Pancreas (tissue), 10 donors: ENCODE data around the gene CATSPER4. TPM values are rescaled to one million over a fixed set of nuclear protein-coding genes. Genes with fewer than 3 reads are reported as not detected.

ENCODE experiments used
- ATAC-seq, 4 donors: fragments of 200-7000 bp; cut with Tn5 transposase; one replicate each; pipeline versions ENCODE4 v1.8.0 to v1.9.1; 2020; ENCODE audit warnings: mild to moderate bottlenecking in 4 of 4, moderate library complexity in 4 of 4
- DNase-seq, 6 donors: peaks; one replicate each; pipeline ENCODE4 v3.0.0-alpha.2; 2020
- FAIRE-seq: peaks from 2 replicates; lab custom pipeline; 2012; peaks lifted over from hg19 to GRCh38; lab: Jason Lieb, UNC
- H3K27ac ChIP-seq, 4 donors: fragments of 200-600 bp; sonication (generic); 1 replicate in 3 of 4; 2 replicates in 1 of 4; pipeline versions ENCODE4 v1.5.0 to v1.8.0; 2020
- H3K27me3 ChIP-seq, 4 donors: fragments of 200-600 bp; one replicate each; pipeline ENCODE4 v1.8.0; 2021
- H3K36me3 ChIP-seq, 3 donors: fragments of 200-600 bp; sonication (generic) in 1 of 3; one replicate each; pipeline versions ENCODE4 v1.5.0 to v1.8.0; 2020 to 2021
- H3K4me1 ChIP-seq, 3 donors: fragments of 200-600 bp; one replicate each; pipeline ENCODE4 v1.8.0; 2021
- H3K4me3 ChIP-seq, 4 donors: fragments of 200-600 bp; sonication (generic) in 2 of 4; one replicate each; pipeline versions ENCODE4 v1.5.0 to v1.8.0; 2020 to 2021
- H3K9me3 ChIP-seq, 4 donors: fragments of 200-600 bp; one replicate each; pipeline ENCODE4 v1.8.0; 2021
- CTCF ChIP-seq, 4 donors: fragments of 200-600 bp; sonication (generic) in 3 of 4; IDR thresholded peaks; one replicate each; pipeline versions ENCODE4 v1.5.0 to v1.8.0; 2021; ENCODE audit warnings: antibody characterized with exemption in 4 of 4
- WGBS, 2 donors: extraction: QIAGEN DNeasy Blood & Tissue Kit; methylation state at CpG; one replicate each; pipeline ENCODE4 v1.1.7; 2013; 5-methylcytosine and 5-hydroxymethylcytosine counted together
- intact Hi-C, 3 donors: fragments of 100-400 bp; cut with DNase I; formaldehyde crosslinking; loops; one replicate each; pipeline versions ENCODE4 v1.11.1 to v1.14.2; 2022
- polyA plus RNA-seq, 2 donors: library from polyadenylated mRNA; stranded (reverse); fragments of 200-250 nt; gene quantifications; one replicate each; pipeline ENCODE4 v1.2.3, GENCODE V29; 2013
- total RNA-seq, 6 donors: library from RNA; stranded (reverse); fragmentation: NEBNext Ultra II Directional in 4 of 6; extraction: Animal tissue kit (Norgen Biotek cat#: 25700) in 4 of 6; gene quantifications; one replicate each; pipeline versions ENCODE4 v1.2.1 to v1.2.4, GENCODE V29; 2021 to 2023
- donor health status: healthy with polysubstance abuse.
- donor health status: DM: no; HTN: no; CAD: no; lungs with moderate emphysema.
- donor health status: DM: no; HTN: no; CAD: no.
- donor health status: control.
- donor health status: control.
- donor health status: Bipolar disorder and iron deficiency.
- donor health status: DM: yes; HTN: yes; CAD: no.
- donor health status: DM: no; HTN: no; CAD: no.
- donor health status: DM: no; HTN: no; CAD: no.
- donor health status: DM: yes; HTN: yes; CAD: no.

Gene CATSPER4
- total and polyA plus RNA-seq, 8 donors: 0.09 TPM; not detected in 7

GRCh38 chr1:26175346-26175745 is 15.1 kb upstream of the CATSPER4 start:
- Histone ChIP-seq H3K4me1 (peaks cover 8 to 13% (median 12%) of the 10 kb centered on the region in 3 donors), H3K9me3 (no peaks in the 10 kb centered on the region), H3K27ac (no peak overlapping the region), H3K36me3 (peaks cover 0 to under 1% (median 0%) of the 10 kb centered on the region in 3 donors), H3K27me3 (no peaks in the 10 kb centered on the region), H3K4me3 (no peak overlapping the region)
- DNase-seq: no peak
- ATAC-seq: no peak
- WGBS, 2 donors: 92 to 94% methylated on average over 8 of the region's 8 CpGs
- FAIRE-seq: no peak
- intact Hi-C loops: loop anchor here in 1 of 3 donors (10.0 kb wide), 1 partner anchor 59 kb away; the partner anchor contains the start of gene CEP85
- TF ChIP-seq CTCF (IDR thresholded peaks at IDR 0.05): no peak

- no peaks in the 10 kb centered on the region for H3K9me3 ChIP-seq
- DNase-seq: peak; percentile 82 to 96 (median 87)
- H3K4me1 ChIP-seq: peaks cover 5 to 8% (median 6%) of the 10 kb centered on the region in 3 donors
- WGBS, 2 donors: 11 to 13% methylated on average over 21 of the region's 21 CpGs
- no peak for FAIRE-seq
- peak; percentile 98 to 99 (median 98) for ATAC-seq
- TF ChIP-seq CTCF (IDR thresholded peaks at IDR 0.05): no peak
- peak within 1 kb of the TSS; percentile 40 to 52 (median 46) for H3K4me3 ChIP-seq
- H3K36me3 ChIP-seq: peaks cover 0 to 13% (median 0%) of the 10 kb centered on the region in 3 donors
- intact Hi-C loops: loop anchor here in 1 of 3 donors (10.0 kb wide), 1 partner anchor 58 kb away; the partner anchor contains the start of gene CEP85
- H3K27me3 ChIP-seq: no peaks in the 10 kb centered on the region
- H3K27ac ChIP-seq: peak within 1 kb of the TSS; percentile 60 to 71 (median 70)
Observed at GRCh38 chr1:26177182-26177684, 13.2 kb upstream of the CATSPER4 start, which contains the start of gene CNKSR1. Gene CNKSR1 (plus strand): TSS chr1:26177491. CDS start chr1:26177548, 57 bp downstream.

- Histone ChIP-seq H3K4me3 (no peak overlapping the region), H3K27me3 (no peaks in the 10 kb centered on the region), H3K9me3 (no peaks in the 10 kb centered on the region), H3K4me1 (peaks cover 5 to 8% (median 6%) of the 10 kb centered on the region in 3 donors), H3K27ac (no peak overlapping the region), H3K36me3 (peaks cover 0 to 29% (median 0%) of the 10 kb centered on the region in 3 donors)
- DNase-seq: no peak
- intact Hi-C loops: no loop called here
- WGBS, 2 donors: 88 to 90% methylated on average over 4 of the region's 4 CpGs
- FAIRE-seq: no peak
- TF ChIP-seq CTCF (IDR thresholded peaks at IDR 0.05): no peak
- ATAC-seq: no peak
Observed at GRCh38 chr1:26180010-26180506, 10.3 kb upstream of the CATSPER4 start.

GRCh38 chr1:26181586-26182382 is 8.6 kb upstream of the CATSPER4 start:
- Histone ChIP-seq H3K36me3 (peaks cover 0 to 40% (median 0%) of the 10 kb centered on the region in 3 donors), H3K4me3 (no peak overlapping the region), H3K9me3 (no peaks in the 10 kb centered on the region), H3K27me3 (no peaks in the 10 kb centered on the region), H3K4me1 (peaks cover 5 to 8% (median 6%) of the 10 kb centered on the region in 3 donors), H3K27ac (no peak overlapping the region)
- intact Hi-C loops: no loop called here
- 78 to 81% methylated on average over 9 of the region's 9 CpGs for WGBS, 2 donors
- FAIRE-seq: no peak
- no peak for TF ChIP-seq CTCF (IDR thresholded peaks at IDR 0.05)
- DNase-seq: no peak
- ATAC-seq: no peak
